Panc1 (cell line): ENCODE data around the gene COPS7A.

Source experiments
- POLR2AphosphoS5 ChIP-seq: IDR thresholded peaks from 2 replicates; pipeline ENCODE4 v1.6.1; 2012; ENCODE audit warnings: mild to moderate bottlenecking, low read depth, low read length, moderate library complexity
- SIN3A ChIP-seq: IDR thresholded peaks from 2 replicates; pipeline ENCODE4 v1.6.1; 2012; ENCODE audit warnings: low read depth, mild to moderate bottlenecking, low read length, moderate library complexity, borderline replicate concordance; ENCODE audit not compliant: insufficient read depth
- TF ChIP-seq, protein P1 (sequence below): fragments of 450-650 bp; IDR thresholded peaks from 2 replicates; pipeline ENCODE4 v1.5.1; 2017; ENCODE audit warnings: mild to moderate bottlenecking
- TF ChIP-seq, protein P2 (sequence below), 2 experiments: IDR thresholded peaks; 2 replicates each; pipeline ENCODE4 v1.6.1; 2011 to 2012; ENCODE audit warnings: low read depth in 2 of 2, control low read depth in 1 of 2, low read length in 1 of 2, mild to moderate bottlenecking in 1 of 2, moderate library complexity in 1 of 2; ENCODE audit not compliant: insufficient read depth in 1 of 2

DNA sequence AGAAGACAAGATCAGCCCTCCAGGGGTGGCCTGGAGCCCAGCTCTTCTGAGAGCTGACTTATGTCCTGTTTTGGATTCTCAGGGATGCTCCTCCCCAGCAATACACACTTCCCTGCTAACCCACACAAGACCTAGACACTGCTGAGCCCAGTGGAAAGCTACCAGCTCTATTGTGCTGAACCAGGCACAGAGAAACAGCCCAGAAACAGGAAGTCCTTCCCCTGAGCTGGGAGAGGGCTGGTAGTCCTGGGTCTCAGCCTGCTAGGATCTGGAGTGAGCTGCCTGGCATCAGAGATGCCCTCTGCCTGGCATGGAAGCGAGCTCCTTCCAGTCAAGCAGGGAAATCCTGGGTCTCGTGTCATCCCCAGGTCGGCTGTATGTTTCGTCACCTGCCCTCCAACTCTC lies 47.2 kb downstream of the COPS7A start:
- TF ChIP-seq, protein P1, sequence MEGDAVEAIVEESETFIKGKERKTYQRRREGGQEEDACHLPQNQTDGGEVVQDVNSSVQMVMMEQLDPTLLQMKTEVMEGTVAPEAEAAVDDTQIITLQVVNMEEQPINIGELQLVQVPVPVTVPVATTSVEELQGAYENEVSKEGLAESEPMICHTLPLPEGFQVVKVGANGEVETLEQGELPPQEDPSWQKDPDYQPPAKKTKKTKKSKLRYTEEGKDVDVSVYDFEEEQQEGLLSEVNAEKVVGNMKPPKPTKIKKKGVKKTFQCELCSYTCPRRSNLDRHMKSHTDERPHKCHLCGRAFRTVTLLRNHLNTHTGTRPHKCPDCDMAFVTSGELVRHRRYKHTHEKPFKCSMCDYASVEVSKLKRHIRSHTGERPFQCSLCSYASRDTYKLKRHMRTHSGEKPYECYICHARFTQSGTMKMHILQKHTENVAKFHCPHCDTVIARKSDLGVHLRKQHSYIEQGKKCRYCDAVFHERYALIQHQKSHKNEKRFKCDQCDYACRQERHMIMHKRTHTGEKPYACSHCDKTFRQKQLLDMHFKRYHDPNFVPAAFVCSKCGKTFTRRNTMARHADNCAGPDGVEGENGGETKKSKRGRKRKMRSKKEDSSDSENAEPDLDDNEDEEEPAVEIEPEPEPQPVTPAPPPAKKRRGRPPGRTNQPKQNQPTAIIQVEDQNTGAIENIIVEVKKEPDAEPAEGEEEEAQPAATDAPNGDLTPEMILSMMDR: no peak
- TF ChIP-seq POLR2AphosphoS5: no peak; the same call in 1 of the 2 replicates
- TF ChIP-seq, protein P2, sequence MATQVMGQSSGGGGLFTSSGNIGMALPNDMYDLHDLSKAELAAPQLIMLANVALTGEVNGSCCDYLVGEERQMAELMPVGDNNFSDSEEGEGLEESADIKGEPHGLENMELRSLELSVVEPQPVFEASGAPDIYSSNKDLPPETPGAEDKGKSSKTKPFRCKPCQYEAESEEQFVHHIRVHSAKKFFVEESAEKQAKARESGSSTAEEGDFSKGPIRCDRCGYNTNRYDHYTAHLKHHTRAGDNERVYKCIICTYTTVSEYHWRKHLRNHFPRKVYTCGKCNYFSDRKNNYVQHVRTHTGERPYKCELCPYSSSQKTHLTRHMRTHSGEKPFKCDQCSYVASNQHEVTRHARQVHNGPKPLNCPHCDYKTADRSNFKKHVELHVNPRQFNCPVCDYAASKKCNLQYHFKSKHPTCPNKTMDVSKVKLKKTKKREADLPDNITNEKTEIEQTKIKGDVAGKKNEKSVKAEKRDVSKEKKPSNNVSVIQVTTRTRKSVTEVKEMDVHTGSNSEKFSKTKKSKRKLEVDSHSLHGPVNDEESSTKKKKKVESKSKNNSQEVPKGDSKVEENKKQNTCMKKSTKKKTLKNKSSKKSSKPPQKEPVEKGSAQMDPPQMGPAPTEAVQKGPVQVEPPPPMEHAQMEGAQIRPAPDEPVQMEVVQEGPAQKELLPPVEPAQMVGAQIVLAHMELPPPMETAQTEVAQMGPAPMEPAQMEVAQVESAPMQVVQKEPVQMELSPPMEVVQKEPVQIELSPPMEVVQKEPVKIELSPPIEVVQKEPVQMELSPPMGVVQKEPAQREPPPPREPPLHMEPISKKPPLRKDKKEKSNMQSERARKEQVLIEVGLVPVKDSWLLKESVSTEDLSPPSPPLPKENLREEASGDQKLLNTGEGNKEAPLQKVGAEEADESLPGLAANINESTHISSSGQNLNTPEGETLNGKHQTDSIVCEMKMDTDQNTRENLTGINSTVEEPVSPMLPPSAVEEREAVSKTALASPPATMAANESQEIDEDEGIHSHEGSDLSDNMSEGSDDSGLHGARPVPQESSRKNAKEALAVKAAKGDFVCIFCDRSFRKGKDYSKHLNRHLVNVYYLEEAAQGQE (IDR thresholded peaks at IDR 0.05; ENCODE audit: insufficient read depth in 1 of 2, low read depth in 2 of 2, low read length in 1 of 2): no peak
- no peak for TF ChIP-seq SIN3A
